ENCODE results near the gene ADRM1.

ADRM1 gene

DNA sequence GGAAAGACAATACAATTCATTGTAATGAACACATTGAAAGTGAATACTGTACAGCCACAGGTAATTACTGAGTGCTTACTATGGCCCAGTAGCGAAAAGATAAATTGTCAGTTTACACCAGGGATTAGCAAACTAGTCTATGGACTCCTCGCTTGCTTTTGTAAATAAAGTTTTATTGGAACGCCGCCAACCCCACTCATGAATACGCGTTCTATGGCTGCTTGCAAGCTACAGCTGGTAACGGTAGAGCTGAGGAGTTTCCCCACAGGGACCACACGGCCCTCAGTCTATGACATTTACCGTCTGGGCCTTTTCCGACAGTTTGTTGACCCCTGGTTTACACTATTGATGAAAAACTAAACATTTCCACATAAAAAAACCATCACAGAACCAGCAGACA is 40.1 kb downstream of the ADRM1 start:
- DNase-seq: no peak

DNA sequence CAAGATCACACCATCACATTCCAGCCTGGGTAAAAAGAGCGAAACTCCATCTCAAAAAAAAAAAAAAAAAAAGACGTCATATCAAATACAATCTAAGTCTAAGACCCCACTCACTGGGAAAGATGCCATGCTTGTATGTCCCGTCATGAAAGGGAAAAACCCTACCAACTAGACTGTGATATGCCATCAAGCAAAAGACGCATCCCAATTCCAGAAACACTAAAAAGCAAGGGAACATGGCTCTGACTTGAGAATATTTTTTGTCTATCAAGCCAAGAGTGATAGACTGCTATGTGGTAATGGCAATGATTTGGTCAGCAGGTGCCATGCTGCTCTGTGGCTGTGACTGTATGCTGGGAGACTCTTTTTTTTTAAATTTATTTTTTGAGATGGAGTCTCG is 41.3 kb downstream of the ADRM1 start:
- DNase-seq: no peak

DNA sequence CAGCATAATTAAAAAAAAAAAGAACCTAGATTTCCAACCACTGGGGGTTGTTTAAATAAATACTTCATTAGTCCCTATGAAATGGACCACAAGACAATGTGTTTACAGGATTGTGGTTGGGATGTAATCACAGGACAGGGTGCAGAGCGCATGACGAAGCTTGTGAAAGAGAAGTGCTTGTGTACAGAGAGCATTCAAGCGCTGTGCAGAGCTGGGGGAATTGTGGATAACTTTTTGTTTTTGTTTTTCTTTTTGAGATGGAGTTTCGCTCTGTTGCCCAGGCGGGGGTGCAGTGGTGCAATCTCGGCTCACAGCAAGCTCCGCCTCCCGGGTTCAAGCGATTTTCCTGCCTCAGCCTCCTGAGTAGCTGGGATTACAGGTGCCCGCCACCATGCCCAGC is 42.0 kb downstream of the ADRM1 start:
- DNase-seq: no peak

DNA sequence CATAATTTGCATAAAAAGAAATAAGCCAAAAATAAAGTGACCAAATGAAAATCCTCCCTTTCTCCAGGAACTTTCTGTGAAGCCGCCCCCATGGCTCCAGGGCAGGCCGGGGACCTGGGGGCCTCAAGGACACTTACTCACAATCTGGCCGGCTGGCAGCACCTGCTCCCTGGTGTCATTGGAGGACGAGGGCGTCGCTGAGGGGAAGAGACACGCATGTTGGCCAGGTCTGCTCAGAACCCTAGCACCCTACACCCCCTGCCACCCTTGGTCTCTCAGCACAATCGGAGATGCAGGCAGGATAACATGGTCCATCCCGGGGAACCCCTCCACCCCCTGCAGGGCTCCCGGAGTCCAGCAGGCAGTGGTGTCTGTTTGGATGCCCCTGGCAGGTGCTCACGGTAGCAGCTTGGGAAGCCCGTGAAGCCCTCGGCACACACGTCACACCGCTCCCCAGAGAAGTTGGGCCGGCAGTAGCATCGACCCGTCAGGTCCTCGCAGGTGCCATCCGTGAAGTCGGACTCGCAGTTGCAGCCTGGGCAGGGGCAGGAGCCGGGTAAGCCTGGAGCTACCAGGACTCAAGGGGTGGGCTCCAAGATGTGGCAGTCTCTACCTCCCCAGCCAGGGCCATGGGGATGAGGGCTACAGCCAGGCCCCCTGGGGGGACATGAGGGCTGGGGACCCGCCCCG is 43.0 kb downstream of the ADRM1 start:
- no peak for DNase-seq

DNA sequence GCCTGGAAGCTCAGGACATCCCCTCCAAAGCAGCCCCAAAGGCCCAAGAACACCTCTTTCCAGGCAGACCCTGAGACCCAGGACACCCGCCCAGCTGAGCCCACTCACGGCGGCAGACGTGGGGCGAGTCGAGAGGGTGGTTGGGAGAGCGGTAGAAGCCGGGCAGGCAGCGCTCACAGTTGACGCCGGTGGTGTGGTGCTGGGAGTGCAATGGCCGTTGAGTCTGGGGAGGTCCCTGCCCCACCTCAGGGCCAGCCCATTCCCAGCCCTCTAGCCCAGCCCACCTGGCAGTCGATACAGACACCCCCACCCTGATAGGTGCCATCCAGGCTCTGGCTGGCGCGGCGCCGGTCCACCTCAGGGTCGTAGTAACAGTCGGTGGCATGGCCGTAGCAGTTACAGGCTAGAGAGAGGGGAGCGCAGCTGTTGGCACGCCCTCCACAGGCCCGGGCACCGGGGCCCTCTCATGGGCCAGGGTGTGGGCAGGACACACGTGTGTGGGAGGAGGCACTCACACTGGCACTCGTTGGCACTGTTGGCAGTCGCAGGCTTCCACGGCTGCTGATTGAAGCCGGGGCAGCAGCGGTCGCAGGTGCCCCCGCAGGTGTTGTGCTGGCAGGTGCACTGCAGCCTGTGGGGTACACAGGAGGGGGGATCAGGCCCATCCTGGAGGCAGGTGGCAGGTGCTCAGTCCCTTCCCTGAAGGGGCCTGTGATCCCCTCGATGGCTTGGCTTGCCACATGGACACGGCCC is 43.8 kb downstream of the ADRM1 start:
- no peak for DNase-seq

DNA sequence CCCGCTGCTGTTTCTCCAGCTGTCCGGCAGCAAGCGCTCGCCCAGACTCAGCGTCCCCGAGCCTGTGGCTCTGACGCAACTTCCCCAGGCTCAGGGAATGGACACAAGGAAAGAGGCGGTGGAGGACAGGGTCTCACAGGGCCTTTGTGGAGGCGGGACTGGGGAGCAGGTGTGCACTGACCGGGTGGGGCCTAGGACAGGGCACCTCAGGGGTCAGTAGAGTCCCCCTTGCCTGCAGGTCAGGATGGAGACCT is 44.3 kb downstream of the ADRM1 start:
- DNase-seq: no peak

DNA sequence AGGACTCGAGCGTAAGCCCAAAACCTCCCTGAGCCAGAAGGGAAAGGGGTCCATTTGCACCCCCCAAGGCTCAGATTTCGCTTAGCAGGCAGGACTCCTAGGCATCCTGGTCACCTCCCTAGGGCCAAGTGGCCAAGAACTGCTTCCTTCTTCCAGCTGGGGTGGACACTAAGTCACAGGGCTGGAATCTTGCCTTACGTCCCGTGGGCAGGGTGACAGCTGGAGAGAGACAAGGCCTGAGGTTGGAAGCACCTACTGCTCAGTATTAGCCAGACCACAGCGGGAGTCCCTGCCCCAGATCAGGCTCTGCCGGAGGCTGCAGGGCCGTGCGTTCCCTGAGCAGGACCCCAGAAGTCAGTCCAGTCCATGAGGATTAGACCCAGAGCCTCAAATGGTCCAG is 44.6 kb downstream of the ADRM1 start:
- no peak for DNase-seq

DNA sequence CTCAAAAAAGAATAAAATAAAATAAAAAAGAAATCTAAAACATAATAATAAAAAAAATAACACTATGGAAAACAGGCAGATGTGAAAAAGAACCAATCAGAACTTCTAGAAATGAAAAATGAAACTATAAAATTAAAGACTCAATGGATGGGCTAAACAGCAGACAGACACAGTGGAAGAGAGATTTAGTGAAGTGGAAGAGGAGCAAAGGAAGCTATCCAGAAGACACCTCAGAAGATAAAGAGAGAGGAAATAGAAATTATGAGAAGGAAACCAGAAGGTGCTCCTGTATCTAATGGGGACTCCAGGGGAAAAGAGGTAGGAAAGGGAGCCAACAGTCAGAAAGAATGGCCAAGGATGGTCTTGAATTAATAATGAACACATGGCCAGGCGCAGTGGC is 45.8 kb downstream of the ADRM1 start:
- DNase-seq: no peak

DNA sequence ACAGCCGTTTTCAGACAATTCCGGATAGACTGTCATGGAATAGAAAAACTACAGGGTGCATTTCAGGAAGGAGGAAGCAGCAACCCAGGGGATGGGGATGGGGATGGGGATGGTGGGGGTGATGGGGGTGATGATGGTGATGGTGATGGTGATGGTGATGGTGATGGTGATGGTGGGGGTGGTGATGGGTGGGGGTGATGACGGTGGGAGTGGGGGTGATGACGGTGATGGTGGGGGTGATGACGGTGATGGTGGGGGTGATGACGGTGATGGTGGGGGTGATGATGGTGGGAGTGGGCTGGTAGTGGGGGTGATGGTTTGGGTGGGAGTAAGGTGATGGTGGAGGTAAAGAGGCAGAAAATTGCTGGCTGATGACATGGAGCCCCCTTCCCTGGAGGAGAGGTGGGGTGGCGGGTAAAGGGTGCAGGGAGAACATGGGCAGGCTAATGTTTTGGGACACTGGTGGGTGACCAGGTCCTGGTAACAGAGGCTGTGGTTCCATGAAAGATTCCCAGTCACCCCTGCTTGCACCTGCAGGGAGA is 46.8 kb downstream of the ADRM1 start:
- no peak for DNase-seq

DNA sequence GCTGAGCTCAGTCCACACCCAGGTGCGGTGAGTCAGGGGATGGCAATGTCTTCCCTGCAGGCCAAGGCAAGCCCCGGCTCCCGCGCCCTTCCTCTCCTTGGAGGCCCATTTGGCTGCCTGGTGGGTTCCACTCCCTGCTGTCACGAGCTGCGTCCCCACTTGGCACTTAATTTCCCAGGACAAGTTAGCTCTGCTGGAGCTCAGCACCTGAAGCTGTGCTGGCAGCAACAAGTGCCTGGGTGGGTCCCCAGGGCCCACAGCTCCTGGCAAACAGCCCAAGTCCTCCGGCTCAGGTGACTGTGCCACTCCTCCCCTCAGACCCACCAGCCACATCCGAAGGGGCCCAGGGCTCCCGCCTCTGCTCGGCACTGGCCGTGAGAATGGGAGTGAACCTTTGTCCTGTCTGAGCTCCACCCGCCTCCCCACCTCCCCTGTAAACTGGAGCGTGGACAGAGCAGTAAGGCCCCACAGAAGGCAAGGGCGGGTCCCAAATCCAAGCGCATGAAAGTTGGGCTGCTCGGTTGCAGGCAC is 47.4 kb downstream of the ADRM1 start:
- no peak for DNase-seq

DNA sequence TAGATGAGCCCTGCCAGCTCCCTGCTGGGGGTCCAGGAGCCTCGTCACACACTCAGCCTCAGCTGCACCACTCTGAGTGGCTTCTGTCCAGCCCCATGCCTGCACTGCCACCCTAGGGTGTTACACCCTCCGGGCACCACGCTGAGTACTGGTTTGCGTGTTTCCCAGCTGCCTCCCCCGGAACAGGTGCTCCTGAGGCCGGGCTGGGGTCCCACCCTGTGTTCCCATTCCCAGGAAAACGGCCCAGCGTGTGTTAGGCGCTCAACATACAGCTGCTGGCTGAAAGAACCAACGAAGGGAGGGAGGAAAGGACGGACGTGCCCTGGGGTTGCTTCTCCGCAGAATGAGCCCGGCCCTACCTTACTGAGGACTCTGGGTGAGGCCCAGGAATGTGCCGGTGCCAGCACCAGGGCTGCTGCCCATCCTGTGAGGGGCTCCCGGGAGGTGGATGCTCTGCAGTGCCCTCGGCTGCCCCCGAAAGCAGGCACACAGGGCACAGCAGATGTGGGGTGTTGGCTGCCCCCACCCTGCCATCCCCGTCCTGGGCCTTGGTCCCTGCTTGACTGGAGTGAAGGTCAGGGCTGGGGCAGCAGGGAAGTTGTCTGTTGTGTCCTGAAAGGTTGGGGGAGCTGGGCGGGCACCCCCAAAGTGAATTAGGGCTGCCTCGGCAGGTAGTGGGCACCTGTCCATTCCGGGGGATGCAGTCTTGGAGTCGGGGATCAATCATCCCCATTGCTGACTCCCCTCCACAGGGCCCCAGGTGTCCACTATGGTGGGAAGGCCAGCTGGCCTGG is 48.0 kb downstream of the ADRM1 start:
- DNase-seq: no peak

DNA sequence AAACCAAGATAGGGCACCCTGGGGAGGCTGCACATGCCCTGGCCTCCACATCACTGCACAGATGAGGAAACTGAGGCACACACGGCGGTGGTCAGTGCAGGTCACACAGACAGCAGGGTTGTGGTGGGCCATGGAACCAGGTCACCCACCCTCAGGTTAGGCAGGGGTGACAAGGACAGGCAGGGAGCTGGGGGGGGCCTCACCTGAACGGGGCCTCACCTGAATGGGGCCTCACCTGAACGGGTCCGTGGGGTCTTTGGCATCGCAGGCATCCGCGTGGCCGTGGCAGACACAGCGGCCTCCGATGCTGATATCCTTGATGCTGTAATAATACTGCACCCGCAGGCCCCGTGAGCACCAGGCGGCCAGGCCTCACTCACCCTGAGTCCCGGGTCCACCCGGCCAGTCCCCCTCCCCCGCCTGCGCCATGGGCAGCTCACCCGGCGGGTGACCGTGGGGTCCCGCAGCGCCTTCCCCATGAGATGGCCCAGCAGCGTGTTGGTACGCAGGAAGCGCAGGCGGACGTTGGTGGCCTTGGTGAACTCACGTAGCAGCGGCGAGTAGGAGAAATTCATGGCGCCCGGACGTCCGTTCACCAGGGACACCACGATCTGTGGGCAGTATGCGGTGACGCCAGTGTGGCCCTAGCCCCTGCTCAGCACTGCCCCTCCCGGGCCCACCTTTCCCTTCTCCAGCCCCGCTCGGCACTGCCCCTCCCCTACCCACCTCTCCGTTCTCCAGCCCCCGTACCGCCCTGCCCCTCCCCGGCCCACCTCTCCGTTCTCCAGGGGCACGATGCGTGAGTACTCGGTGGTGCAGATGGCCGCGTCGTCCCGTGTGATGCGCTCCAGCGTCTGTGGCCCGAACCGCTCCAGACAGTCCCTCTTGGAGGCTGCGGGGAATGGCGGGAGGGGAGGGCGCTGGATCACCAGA is 48.9 kb downstream of the ADRM1 start:
- no peak for DNase-seq

DNA sequence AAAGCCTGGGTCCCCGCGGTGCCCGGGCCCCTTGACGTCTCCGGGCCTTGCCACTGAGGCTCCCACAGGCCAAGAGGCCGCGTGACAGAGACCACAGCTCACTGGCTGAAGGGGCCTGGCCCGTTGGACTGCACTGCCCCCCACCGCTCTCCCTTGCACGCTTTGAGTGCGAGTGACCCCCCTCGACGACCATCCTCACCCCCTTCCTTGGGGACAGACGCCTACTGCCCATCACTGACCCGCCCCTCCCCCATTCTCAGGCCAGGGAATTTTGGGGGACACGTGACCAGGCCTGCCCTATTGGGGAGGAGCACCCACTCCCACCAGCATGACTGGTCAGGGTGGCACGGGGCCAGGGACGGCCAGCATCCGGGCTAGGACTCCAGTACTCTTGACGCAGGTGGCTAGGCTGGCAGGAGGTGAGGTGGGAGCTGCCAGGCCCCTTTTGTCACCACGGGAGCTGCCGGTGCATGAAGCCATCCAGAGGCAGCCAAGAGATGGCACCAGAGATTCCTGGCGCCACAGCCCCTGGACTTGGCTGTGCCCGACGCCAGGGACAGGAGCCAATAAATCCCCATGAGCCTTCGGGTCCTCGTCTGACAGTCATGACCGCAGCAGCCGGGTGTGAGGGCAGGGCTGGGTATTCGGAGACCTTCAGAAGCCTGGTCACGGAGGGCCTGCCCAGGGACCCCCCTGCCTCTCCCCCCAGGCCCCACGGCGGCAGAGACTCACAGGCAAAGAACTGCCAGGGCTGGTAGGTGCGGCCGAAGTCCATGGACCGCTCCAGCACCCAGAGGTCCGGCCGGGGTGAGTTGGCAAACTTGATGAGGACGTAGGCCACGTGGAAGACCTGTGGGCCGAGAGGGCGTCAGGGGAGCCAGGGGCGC is 49.8 kb downstream of the ADRM1 start:
- no peak for DNase-seq

DNA sequence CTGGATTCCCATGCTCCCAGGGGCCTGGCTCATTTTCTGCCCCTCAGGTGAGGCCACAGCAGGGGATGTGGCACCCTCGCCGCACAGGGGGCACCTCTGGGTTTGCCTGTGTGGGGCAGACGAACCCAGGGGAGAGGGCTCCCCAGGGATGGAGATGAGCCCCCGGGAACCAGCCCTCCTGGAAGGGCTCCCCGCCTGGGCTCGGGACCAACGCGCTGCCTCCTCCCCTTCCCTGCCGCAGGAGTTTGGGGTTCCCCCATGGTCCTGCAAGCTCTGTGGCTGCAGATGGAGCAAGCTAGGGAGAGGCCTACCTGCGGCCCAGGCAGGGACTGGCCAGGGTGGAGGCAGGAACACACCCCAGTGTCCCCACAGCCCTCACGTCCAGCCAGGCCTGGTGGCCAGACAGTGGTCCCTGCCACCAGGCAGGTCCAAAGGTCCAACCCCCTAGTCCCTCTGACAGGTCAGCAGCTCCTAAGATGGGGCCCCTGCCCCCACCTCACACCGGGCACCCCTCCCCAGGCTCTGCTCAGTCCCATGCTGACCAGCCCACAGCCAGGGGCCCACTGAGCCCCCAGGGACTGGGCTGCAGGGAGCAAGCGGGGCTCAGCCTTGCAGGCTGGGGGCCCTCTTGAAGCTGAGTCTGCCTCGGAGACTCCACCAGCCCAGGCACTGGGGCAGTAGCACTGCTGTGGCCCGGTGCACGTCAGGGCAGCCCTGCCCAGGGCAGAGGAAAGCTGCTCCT is 50.7 kb downstream of the ADRM1 start:
- no peak for DNase-seq

DNA sequence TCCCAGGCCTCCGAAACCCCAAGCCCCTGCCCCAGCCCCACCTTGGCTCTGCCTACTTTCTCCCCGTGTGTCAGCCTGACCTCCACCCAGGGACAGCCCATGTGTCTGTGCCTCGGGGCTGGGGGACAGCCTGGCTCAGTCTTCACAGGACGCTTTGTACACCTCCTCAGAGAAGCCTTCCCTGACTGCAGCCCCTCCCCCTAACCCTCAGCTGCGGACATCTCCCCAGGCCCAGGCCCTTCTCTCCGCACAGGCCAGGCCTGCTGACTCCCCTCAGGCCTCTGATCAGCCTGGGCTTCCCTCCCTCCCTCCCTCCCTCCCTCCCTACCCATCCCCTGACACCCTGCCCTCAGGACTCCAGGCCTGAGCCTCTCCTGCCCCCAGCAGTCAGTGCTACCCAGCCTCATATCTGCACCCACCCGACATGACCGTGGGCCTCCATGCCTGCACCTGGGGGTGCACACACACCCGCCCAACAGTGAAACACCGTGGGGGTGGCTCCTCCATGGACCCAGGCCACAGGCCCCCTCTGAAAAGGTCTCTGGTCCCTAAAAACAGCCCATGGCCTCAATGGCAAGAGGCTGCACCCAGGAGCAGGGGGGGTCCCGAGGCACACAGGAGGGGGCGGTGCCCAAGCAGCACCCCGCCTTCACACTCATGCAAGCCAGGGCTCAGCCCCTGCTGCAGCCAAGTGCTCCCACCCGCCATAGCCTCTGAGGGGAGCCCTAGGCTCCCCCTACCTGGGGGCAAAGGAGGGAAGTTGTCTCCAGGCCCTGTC is 51.4 kb downstream of the ADRM1 start:
- DNase-seq: no peak

DNA sequence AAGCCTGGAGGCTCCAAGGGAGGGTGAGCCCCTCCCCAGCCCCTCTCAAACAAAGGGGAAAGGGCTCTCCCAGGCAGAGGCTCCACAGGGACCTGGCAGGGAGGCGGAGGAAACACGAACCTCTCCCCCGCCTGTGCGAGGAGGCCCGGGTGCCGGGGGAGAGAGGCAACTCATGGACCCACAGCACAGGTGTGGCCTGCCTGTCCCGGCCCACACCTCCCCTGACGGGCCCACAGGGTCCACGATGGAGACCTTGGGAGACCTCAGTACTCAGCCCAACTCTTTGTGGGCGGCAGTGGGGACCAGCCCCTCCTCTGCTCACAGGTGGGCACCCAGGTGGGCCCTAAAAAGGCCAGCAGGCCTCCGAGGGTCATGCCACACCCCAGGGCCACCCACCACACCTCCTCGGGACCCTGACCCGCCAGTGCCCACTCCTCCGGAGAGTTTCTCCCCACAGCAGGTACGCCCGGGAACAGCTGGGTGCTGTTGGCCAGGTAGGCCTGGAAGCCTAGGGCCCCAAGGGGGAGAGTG is 52.1 kb downstream of the ADRM1 start:
- DNase-seq: no peak

DNA sequence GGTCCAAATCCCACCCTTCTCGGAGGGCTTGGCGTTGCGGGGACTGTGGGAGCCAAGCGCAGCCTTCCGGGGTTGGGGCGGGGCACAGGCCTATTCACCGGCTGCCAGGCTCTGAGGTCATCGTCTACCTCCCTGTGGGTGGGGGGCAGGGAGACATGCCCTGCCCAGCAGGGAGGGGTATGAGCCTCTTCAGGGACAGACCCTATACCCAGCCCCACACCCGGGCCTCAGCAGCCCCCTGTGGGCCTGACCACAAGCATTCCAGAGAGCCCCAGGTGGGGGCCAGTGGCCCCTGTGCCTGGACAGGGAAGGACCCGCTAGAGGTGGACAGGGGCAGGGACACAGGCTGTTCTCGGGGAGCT is 52.7 kb downstream of the ADRM1 start:
- DNase-seq: no peak

DNA sequence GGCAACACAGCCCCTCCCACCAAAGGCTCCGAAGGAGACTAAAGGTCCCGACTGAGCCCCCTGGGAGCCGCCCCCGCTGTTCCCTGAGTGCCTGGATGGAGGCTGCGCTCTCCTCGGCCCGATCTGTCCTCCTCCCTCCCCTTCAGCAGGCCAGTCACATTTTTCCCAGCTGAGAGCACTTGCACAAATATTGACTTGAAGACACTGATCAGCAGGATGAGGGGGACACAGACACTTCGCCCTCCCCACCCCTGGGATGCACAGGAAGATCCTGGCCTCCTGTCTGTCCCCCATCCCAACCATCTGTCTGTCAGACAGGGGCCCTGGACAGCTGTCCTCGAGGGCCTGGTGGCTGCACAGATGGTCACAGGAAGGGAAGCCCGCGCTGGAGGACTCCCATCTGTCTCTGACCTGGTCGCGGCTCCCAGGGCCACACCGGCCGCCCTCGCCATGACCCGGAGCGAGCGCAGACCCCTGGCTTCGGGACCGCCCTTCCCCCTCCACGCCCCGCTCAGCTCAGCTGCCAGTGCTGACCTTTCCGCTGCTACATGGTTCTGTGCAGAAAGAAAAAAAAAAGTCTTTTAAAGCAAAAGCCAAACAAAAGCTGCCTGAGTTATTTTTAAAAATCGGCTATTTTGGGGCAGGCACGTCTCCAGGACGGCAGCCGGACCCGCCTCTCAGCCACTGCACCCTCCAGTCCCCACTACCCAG is 53.2 kb downstream of the ADRM1 start:
- no peak for DNase-seq

DNA sequence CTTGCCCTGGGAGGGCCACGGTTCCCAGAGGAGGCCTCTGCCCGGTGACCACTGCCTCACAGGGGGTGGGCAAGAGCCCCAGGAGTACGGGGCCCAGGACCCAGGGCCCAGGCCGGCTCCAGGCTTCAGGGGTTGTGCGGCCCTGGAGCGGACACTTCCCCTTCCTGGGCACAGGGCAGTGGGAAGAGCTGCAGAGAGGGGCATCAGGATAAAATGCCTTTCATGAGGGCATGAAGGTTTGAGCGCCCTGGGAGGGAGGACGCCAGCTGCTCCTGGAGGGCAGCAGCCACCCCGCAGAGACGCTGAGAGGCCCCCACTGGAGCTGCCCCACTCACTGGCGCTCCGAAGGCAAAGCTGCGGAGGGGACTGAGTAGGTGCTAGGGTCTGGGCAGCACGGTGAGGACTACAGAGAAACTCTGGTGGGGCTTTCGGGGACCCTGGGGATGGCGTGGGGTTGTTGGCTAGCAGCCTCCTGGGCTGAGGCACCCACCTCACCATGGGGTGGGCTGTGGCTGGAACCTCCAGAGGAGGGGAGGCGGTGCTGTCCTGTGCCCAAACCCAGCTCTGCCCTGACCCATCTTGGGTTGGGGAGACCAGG is 53.9 kb downstream of the ADRM1 start:
- DNase-seq: no peak

Data from stimulated activated CD4-positive, alpha-beta T cell treated with anti-CD3 and anti-CD28 coated beads, Interleukin-4, amount 100 ng/mL, for 4 hours (primary cell).